Thyroid gland (tissue), 4 donors: ENCODE data around the gene TSPAN10.
"Not testable (repeated sequence)": the region's sequence is repeated elsewhere in the genome, so short reads cannot be mapped to it uniquely, and the experiment has no call there.

Experiments used
- POLR2A ChIP-seq, 2 donors: fragments of 450-650 bp; IDR thresholded peaks; one replicate each; pipeline ENCODE4 v1.6.1; 2017; ENCODE audit warnings: antibody characterized with exemption in 2 of 2, mild to moderate bottlenecking in 2 of 2, moderate library complexity in 1 of 2
- TF ChIP-seq, protein P1 (sequence below), 6 experiments: fragments of 200-600 bp in 3 of 6; fragments of 450-650 bp in 3 of 6; sonication (generic) in 3 of 6; IDR thresholded peaks; one replicate each; pipeline ENCODE4 v1.5.1; 2016 to 2019; ENCODE audit warnings: antibody characterized with exemption in 6 of 6, mild to moderate bottlenecking in 2 of 6, inconsistent platforms in 1 of 6, moderate library complexity in 1 of 6

- TF ChIP-seq, protein P1, sequence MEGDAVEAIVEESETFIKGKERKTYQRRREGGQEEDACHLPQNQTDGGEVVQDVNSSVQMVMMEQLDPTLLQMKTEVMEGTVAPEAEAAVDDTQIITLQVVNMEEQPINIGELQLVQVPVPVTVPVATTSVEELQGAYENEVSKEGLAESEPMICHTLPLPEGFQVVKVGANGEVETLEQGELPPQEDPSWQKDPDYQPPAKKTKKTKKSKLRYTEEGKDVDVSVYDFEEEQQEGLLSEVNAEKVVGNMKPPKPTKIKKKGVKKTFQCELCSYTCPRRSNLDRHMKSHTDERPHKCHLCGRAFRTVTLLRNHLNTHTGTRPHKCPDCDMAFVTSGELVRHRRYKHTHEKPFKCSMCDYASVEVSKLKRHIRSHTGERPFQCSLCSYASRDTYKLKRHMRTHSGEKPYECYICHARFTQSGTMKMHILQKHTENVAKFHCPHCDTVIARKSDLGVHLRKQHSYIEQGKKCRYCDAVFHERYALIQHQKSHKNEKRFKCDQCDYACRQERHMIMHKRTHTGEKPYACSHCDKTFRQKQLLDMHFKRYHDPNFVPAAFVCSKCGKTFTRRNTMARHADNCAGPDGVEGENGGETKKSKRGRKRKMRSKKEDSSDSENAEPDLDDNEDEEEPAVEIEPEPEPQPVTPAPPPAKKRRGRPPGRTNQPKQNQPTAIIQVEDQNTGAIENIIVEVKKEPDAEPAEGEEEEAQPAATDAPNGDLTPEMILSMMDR (IDR thresholded peaks at IDR 0.05): not testable (repeated sequence)
- TF ChIP-seq POLR2A (IDR thresholded peaks at IDR 0.05): not testable (repeated sequence)
Measured at GRCh38 chr17:81618307-81618706, 18.7 kb upstream of the TSPAN10 start.
